CD4-positive, alpha-beta T cell treated with Interleukin-17A for 4 hours (primary cell): ENCODE data around the gene KCNJ9.

Source experiments
- DNase-seq: peaks from one replicate; pipeline ENCODE4 v3.0.0-alpha.2; 2020; ENCODE audit warnings: mixed read lengths

The KCNJ9 gene

DNA sequence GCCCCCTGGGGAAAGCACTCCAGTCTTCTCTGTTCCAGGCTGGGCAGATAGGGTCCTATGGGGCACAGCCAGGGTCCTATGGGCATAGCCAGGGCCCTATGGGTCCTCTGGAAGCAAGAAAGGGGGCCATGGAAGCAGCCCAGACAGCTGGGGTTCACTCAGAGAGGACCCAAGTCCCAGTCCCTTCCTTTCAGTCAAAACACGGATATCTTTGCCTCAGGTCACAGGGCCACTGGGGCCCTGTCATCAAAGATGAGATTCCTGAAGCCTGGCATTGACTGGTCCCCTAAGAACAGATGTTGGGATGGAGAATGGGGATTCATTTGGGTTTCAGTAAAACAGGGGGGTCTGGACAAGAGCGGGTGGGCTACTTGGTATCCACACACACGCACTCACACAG, 8.5 kb downstream of the KCNJ9 start:
- DNase-seq, result no peak

DNA sequence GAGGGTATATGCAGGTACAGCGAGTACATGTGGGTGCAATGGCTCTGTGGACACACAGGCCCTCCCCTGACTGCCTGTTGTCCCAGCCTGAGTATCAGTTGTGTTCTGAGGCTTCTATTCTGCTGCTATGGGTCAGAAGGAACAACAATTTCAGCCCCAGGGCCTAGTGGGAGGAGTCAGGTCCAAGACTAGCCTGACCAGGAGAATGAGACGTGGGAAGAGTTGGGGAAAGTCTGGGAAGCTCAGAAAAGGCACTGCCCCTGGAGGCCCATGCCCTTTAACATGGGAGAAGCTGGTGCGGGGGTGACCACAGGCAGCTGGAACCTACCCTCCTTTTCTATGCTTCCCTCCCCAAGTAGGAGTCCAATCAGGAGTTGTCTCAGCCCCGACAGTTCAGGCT, 9.4 kb downstream of the KCNJ9 start:
- no peak for DNase-seq

DNA sequence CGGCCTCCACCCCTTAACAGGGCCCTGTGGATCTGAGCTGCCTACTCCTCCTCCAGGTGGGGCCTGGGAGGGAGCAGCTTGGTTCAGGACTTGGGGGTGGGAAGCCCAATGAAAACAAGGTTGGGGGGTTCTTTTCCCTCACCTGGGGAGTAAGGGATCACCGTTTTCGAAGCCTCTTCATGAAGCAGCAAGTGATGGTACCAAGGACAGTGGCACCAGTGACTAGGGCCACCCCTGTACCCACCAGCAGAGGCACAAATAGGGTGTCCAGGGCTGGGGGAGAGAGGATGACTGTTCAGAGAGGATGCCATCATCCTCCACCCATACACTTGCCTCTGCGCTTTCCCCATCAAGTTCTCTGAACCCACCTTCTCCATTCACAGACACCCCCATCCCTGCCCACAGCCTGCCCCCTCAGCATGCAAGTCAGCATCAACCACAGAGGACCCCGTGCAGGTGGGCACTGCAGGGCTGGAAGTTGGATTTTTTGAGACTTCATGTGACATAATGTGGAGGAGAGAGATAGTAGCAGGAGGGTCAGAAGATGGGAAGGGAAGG, 10.4 kb downstream of the KCNJ9 start:
- DNase-seq, result no peak

DNA sequence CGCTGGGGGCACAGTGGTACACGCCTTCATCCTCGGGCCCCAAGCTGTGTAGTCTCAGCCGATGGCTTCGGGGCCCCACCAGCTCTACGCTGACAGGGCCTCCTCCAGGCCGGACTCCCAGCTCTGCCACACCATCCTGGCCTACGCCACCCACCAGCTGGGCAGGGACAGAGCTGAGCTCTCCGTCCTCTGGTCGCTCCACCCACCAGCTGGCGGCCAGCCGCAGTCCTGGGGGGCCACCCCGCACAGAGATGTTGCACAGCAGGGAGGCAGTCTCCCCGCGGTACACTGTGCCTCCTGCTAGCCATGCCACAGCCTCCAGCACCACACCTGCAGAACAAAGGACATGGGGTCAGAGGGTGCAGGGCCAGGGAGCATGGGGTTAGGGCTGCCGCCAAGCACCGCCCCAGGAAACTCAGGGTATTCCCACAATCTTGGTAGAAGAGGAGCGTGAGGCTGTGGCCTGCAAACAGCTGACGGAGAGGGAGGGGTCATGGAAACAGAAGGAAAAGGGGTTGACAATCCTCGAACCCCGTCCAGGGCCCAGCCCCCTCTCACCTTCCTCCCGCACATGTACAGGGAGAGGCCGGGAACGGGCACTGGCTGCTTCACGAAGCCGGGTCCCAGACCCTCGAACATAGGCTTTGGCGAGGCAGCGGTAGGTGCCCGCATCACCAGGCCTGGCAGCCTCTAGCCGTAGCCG, 11.2 kb downstream of the KCNJ9 start:
- no peak for DNase-seq

DNA sequence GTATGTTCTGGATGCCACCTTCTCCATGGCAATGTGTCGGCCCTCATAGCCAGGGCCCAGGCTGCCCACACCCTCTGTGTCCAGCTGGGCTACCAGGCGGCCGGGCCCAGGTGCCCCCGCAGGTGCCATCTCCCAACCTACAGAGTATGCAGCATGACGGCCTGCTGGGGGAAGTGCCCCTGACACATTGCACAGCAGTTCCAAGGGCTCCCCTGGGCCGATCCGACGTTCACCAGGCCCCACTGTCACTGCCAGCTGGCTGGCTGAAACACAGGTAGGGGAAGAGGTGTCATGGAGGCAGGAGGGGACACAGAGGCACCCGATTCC, 11.7 kb downstream of the KCNJ9 start:
- DNase-seq, result no peak

DNA sequence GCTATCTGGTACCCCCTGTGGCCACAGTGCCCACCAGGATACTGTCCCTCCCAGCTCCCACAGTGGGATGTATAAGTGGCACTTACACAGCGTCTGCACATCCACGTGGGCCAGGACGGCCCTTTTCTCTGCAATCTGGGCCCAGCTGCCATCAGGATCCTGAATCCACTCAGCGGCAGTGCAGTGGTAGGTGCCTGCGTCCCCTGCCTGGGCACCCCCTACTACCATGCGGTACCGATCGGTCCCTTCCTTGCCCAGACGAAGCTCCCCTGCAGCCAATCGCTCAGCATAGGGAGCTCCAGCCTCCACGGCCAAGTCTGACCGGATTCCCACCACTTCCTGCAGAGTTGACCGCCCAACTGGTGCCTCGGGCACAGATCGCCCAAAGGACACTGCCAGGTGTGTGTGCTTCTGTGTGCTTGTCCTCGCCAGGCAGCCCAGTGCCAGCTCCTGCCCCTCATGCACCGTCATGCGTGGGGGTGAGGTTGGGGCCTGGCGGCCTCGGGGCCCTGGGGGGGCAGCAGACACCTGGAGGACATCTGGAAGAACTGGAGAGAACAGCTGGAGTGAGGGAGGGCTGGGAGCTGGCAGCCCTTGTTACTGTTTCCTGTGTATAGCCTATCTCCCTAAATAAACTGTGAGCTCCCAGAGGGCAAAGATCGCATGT, 12.4 kb downstream of the KCNJ9 start:
- DNase-seq, result no peak

DNA sequence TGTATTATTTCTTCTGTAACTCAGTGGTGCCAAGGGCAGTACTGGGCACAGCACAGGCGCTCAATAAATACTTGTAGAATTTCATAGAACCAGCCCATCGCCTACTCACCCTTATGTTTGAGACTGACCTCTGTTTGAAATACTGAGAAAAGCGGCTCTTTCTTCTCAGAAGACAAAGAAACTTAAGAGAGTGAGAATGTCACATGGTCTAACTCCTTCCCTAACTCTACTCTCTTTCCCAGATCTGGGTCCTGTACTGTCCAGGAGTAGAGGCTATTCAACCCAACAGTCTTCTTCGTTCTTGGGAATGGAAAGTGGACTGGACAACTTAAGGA, 12.9 kb downstream of the KCNJ9 start:
- DNase-seq, result no peak

DNA sequence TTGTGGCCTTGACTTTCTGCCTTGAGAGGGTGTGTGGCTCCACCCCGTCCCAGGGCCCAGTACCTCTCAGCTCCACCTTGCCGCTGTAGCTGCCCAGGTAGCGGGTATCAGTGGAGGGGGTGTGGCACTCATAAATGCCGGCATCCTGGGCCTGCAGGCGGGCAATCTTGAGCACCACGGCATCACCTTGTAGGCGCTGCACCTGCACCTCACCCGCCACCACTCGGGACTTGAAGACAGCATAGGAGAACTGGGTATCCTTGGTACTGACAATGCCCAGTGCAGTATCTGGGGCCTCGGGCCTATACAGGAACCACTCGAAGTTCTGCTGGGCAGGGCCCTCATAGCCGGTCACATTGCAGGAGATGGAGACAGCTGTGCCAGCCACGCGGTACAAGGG, 13.5 kb downstream of the KCNJ9 start:
- DNase-seq, result no peak

DNA sequence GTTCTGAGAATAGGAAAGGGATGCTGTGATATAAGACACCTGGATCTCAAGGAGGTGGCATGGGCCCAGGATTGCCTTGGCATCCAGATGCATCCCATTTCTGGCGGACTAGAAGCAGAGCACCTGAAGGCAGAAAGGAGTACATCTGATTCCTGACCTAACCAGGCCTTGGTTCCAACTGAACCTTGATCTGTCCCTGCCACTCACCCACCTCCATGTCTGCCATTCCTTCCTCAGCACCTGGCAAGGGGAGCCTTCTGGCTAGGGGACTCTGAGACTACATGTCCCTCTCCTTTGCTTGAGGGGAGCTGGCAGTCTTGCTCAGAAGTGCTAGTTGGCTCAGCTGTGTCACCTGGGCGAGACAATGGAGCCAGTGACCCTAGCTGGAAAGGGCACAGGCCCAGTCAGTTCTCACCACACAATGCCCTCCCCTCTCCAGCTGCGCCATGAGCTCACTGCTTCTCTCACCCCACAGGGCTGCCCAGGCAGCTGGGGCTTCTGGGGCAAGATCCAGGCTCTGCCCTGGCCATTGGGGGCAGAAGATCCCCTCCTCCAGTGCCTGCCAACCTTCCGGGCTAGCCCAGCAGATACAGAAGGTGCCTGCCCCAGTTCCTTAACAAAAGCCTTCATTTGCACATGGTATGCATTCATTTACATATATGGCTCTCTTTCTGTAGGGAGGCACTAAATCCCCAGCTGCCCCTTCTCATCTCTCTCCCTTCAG, 14.2 kb downstream of the KCNJ9 start:
- DNase-seq, result no peak

DNA sequence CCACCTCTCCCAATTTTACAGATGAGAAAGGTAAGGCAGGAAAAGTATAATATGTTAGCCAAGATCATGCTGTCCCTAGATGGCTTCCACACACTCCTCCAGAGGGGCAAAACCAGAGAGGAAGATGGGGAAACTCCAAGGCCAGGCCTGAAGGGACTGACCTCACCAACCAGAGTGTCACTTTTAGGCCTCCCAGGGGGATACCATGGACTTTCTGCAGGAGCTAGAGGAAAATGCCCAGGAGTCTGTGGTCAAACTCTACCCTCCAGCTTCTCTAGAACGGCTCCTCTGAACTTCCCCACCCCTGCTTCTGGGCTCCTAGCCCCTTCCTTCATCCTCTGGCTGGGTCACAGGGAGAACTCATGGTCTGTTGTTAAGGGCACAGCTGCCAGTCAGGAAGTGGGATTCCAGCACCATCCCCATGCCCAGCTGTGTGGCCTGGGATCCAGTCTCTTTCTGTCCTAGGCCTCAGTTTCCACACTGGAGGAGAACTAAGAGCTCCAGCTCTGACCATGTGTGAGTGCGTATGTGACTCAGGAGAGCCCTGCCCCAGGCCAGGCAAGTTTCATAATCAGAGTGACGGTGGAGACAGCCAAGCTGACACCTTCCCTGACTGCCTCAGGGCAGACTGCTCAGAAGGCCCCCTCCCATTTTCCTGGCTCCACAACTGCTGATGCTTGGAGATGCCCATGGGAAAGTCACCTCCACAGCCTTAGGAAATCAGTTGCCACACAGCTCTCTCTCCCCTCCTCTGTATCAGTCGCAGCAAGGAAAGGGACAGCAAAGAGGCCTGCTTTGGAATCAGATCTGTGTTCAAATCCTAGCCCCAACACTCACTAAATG, 15.2 kb downstream of the KCNJ9 start:
- DNase-seq, result no peak

DNA sequence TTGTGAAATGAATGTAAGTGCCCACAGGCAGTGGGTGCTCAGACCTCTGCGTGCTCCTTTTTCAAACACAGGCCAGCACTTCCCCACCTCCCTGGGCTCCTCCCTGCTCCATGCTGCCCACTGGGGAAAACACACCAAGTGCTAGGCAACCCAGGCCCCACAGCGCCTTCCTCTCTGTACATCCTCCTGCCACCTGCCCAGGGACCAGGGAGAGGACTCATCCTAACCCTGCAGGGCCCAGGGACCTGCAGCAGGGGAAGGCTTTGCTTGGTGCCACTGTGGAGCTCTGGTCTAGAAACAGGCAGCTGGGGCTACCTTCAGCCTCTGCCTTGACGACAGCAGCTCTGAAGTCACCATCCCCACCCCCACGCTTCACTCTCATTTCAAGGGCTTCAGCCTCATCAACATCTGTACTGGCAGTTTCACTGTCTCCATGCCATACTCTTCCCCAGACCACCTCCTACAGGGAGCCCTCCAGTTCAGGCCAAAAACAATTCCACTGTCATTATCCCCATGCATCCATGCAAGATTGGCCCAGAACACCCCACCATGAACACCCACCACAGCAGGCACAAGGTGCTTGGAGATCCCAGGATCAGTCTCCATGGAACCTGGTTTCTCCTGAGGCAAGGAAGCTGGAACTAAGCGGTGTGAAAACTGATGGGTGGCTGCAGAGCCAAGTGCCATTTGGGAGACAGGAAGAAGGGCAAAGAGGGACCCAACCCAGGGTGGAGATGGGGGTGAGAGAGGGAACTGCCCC, 16.0 kb downstream of the KCNJ9 start:
- peak; percentile 35 for DNase-seq

DNA sequence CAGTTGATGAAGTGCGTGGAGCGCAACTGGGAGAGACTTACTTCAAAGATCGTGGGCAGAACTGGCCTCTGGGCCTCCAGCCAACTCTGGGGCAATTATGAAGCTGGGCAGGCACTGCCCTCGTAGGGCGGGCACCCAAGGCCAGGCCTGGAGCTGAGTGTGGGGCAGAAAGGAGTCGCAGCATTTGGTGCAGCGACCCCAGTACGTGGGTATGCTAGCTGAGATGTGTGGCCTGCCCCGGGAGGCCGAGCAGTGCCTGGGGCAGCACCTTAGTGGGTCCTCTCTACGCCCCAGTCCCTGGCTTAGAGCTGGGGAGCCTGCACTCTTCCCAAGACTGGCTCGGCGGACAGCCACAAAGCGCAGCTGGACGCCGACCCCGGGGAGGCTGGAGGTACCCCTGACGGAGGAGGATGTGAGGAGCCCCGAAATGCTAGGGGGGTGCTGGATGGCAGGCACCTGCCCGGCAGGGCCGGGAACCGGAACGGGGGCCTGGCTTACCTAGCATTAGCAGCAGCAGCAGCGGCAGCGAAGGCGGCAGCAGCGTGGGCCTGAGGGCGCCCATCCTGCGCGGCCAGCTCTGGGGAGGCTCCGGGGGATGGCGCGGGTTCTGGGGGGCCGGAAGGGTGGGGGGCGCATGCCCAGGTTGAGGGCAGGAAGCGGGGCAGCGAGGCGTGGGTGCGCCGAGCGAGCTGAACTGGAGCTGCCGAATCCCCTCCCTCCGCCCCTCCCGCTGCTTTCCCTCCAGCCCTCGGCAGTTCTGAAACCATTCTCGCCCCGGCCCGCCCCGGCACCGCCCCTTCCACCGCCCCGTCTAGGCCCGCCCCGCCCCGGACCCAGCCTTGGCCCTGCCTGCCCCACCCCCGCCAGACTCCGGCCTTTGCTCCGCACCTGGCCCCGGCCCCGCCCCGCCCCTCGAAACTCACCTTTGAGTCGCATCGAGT, 16.8 kb downstream of the KCNJ9 start, which contains the start of gene IGSF8:
IGSF8 (minus strand) TSS at position 709 of the 941 bp plus-strand sequence; CDS start at position 562, 147 bp downstream.
- DNase-seq, result no peak

DNA sequence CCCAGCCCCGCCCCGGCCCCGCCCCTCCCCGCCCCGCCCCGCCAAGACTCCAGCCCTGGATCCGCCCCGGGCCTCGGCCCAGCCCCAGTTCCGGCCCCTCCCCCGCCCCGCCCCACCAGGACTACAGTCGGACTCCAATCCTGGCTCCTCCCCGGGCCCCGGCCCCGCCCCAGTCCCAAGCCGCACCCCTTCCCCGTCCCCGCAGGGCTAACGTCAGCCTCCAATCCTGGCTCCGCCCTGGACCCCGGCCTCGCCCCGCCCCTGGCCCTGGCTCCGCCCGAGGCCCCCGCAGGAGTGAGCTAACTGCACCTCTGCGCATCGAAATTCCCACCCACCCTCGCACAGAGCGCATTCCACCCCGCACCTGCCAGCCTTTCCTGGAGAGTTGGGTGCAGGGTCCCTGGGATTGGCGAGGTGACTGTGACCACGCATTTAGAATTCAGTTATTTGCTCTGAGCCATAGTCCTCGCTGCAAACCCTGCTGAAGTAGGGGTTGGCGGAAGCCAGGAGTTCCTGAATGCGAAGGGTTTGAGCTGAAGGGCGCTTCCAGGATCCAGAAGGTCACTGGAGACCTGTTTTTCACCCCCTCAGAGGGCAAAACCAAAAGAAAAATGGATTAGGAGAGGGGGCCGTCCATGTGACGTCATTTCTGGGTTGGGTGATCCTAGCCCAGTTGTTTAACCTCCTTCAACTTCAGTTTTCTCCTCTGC, 17.7 kb downstream of the KCNJ9 start:
- DNase-seq, result peak; percentile 100

DNA sequence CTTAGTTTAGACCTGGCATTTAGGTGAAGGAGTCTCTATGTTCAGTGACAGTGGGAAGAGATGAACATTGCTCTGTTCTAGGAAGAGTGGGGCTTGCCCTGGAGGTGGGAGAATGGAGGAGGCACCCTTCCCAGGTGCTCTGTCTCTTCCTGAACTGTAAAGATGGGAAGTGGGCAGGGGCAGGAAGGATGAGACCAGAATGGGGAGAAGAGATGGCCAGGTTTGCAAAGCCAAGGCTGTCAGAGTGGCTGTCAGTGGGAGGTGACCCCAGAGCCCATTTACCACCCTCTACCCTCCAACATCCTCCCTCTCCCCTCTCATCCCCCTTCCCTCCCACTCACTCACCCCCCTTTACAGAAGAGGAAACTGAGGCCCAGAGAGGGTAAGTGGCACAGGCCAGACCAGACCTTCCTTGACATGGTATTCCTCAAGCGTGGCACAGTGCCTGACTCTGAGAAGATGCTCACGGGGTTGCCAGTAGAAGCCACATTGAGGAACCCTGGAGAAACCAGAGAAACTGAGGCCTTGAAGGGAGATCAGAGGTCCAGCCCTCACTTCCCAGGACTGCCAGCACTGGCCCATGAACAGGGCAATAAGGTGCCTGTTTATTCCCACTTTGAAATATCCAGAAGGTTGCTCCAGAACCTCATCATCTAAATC, 18.5 kb downstream of the KCNJ9 start:
- no peak for DNase-seq

DNA sequence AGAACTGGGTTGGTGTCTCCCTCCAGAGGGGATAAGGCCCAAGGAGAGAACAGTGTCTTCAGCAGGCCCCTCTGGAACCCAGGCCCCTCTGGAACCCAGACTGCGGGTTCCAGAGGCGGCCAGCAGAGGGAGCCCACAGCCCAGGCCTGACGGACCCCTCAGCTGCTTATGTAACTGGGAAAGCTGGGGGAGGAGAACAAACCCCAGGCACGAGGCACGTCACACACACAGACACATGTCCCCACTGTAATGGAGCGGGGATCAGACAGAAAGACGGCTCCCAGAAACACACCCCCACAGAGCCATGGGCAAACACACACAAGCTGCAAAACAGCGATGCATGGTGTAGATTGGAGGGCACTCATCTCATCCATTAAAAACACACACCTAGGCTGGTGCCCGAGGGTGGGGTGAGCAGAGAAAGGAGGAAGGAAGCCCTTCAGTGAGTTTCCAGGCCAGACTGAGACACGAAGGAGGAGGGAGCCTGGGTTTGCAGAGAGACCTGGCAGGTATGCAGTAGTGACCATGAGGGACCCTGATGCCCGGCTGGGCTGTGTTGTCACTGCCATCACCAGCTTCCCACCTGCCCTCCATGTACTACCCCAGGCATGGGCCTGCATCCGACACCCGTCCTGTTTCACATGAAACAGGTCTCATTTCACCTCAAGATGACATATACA, 19.8 kb downstream of the KCNJ9 start:
- peak; percentile 80 for DNase-seq

DNA sequence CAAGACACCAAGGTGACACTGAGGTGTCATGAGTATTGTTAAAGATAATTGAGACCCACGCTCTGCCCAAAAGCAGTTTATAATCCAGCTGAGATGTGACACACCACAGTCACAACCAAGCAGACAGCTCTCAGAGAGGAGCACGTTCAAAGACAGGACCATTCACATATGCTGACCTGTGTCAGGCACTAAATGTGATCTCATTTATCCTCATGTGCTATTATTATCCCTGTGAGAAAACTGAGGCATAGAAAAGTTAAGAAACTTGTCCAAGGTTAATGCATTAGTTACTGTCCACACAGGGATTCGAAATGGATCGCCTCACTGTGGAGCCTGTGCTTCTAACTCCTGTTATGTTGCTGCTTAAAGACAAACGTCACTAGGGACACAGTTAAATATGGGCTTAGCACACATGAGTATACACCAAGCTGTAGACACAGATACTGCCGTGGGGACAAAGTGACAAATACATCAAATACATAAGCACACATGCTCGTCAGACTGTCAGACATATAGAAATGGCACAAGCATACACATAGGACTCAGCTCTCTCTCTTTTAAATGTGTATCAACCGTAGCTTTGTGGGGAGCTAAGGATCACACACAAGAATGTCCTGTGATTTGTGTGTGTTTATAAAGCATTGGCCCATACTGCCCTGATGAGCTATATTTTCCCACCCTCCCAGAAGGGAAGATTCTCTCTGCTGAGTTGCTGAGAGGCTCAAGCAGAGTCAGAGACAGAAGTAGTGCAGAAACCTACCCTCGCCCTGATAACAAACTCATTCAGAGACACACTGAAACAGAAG, 20.6 kb downstream of the KCNJ9 start:
- DNase-seq, result no peak

DNA sequence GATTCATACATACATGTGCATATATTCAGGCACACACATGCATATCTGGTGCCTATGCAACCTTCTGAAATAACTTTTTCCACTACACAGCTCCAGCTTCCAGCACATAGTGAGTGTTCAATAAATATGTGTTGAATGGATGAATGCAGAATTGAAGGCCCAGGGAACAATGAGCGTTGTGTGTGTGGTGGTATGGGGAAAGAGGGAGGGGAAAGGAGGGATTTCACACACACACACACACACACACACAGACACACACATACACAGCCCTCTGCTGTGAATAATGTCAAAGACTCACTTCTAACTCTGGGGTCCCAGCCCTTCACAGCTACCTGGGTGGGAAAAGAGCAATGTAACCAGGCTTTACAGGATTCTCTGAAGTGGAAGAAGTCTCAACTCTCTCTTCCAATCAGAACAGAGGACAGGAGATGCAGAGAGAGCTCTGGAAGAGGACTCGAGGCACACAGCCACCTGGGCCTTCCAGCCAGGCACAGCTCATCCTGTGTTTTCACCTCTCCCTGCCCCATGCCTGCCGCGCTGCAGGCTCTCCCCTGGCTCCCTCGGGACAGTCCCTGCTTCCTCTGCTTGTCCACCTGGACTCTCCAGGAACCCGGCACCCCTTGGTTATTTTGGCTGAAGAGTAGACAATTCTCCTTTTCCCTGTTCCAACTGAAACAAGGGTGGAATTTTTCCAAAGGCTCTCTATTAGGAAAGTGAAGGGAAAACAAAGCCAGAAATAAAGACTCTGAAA, 22.5 kb downstream of the KCNJ9 start:
- DNase-seq, result no peak

DNA sequence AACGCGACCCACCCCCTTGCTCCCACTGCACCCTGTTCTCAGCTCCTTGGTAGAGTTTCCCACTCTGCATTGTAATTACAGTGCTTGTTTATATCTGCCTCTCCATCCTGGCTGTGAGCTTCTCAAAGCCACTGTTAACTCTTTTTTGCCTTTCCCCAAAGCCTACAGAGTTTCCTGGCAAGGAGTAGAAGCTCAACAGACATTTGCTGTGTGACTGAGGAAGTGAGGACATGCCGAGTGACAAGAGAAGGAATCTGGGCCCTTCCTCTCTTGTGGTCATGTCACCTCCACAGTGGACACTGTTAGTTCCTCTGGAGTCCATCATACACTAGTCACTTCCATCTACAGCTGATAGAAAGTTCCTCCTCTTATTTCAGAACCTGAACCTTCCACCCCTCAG, 23.1 kb downstream of the KCNJ9 start:
- no peak for DNase-seq
